Sigmoid colon (tissue), 7 donors: ENCODE data around the gene ZNF688. TPM values are rescaled to one million over a fixed set of nuclear protein-coding genes. Genes with fewer than 3 reads are reported as not detected.

Experiments
- DNase-seq: peaks from one replicate; pipeline ENCODE4 v3.0.0-alpha.2; 2019
- H3K27ac ChIP-seq, 4 donors: fragments of 200-600 bp; sonication (generic); one replicate each; pipeline ENCODE4 v1.5.1; 2016 to 2019; ENCODE audit warnings: mild to moderate bottlenecking in 1 of 4
- H3K27me3 ChIP-seq, 3 donors: fragments of 200-600 bp; sonication (generic); one replicate each; pipeline ENCODE4 v1.5.1; 2019; ENCODE audit warnings: mild to moderate bottlenecking in 1 of 3
- H3K36me3 ChIP-seq, 4 donors: fragments of 200-600 bp; sonication (generic); one replicate each; pipeline ENCODE4 v1.5.1; 2016 to 2019
- H3K4me1 ChIP-seq, 4 donors: fragments of 200-600 bp; sonication (generic); one replicate each; pipeline ENCODE4 v1.5.1; 2017 to 2019
- H3K4me3 ChIP-seq, 4 donors: fragments of 200-600 bp; sonication (generic); one replicate each; pipeline ENCODE4 v1.5.1; 2017 to 2019; ENCODE audit warnings: mild to moderate bottlenecking in 2 of 4, moderate library complexity in 1 of 4
- H3K9me3 ChIP-seq, 4 donors: fragments of 200-600 bp in 3 of 4; sonication (generic) in 3 of 4; one replicate each; pipeline versions ENCODE4 v1.5.1 to v1.6.1; 2013 to 2019
- CTCF ChIP-seq, 4 experiments: fragments of 450-650 bp in 3 of 4; fragments of 200-600 bp in 1 of 4; IDR thresholded peaks; one replicate each; pipeline ENCODE4 v1.5.1; 2016 to 2019; ENCODE audit warnings: antibody characterized with exemption in 4 of 4, mild to moderate bottlenecking in 3 of 4, moderate library complexity in 2 of 4
- EP300 ChIP-seq, 4 donors: sonication (generic); formaldehyde crosslinking; IDR thresholded peaks; one replicate each; pipeline ENCODE4 v1.6.1; 2017; ENCODE audit warnings: antibody characterized with exemption in 4 of 4
- POLR2A ChIP-seq, 2 donors: fragments of 450-650 bp; IDR thresholded peaks; one replicate each; pipeline ENCODE4 v1.6.1; 2016; ENCODE audit warnings: antibody characterized with exemption in 2 of 2, mild to moderate bottlenecking in 2 of 2, moderate library complexity in 2 of 2
- POLR2AphosphoS5 ChIP-seq, 4 donors: sonication (generic); formaldehyde crosslinking; IDR thresholded peaks; one replicate each; pipeline ENCODE4 v1.6.1; 2017; ENCODE audit warnings: antibody characterized with exemption in 4 of 4
- WGBS, 2 donors: extraction: QIAGEN DNeasy Blood & Tissue Kit; methylation state at CpG; one replicate each; pipeline ENCODE4 v1.1.7; 2013; 5-methylcytosine and 5-hydroxymethylcytosine counted together
- intact Hi-C: fragments of 100-400 bp; cut with DNase I; formaldehyde crosslinking; loops from one replicate; pipeline ENCODE4 v1.15.1; 2023
- polyA plus RNA-seq, 3 donors: library from polyadenylated mRNA; stranded (reverse); fragments of 200-250 nt; gene quantifications; one replicate each; pipeline ENCODE4 v1.2.3, GENCODE V29; 2013
- total RNA-seq, 4 donors: library from RNA; depleted of rRNA; stranded (reverse); fragments of >200 nt; gene quantifications; one replicate each; pipeline ENCODE4 v1.1.0, GENCODE V29; 2016
- donor health status: healthy with polysubstance abuse.
- donor health status: Bipolar disorder and iron deficiency.
- donor health status: healthy.

The ZNF688 gene
- total and polyA plus RNA-seq, 7 donors: 16.7 to 32.8 (median 22.8) TPM

GRCh38 chr16:30569281-30569680, 2.2 kb downstream of the ZNF688 start:
- TF ChIP-seq EP300 (IDR thresholded peaks at IDR 0.05) (no peak), POLR2AphosphoS5 (IDR thresholded peaks at IDR 0.05) (no peak), POLR2A (IDR thresholded peaks at IDR 0.05) (no peak), CTCF (IDR thresholded peaks at IDR 0.05) (no peak)
- peak overlapping the region in 1 of 4 donors; percentile 97 for H3K27ac ChIP-seq
- 92 to 95% methylated on average over 3 of the region's 3 CpGs for WGBS, 2 donors
- peaks cover 0 to 24% (median 21%) of the 10 kb centered on the region in 4 donors for H3K4me1 ChIP-seq
- intact Hi-C loops: no loop called here
- H3K9me3 ChIP-seq: no peaks in the 10 kb centered on the region
- no peaks in the 10 kb centered on the region for H3K27me3 ChIP-seq
- peaks cover 0 to 6% (median 0%) of the 10 kb centered on the region in 4 donors for H3K36me3 ChIP-seq
- no peak overlapping the region for H3K4me3 ChIP-seq
- DNase-seq: no peak

- no peaks in the 10 kb centered on the region for H3K9me3 ChIP-seq
- H3K36me3 ChIP-seq: peaks cover 0 to 6% (median 0%) of the 10 kb centered on the region in 4 donors
- H3K27ac ChIP-seq: peak overlapping the region in 3 of 4 donors; percentile 2 to 97 (median 11)
- TF ChIP-seq POLR2AphosphoS5 (IDR thresholded peaks at IDR 0.05): no peak
- no peak for TF ChIP-seq CTCF (IDR thresholded peaks at IDR 0.05)
- TF ChIP-seq POLR2A (IDR thresholded peaks at IDR 0.05): no peak
- TF ChIP-seq EP300 (IDR thresholded peaks at IDR 0.05): no peak
- no peak for DNase-seq
- intact Hi-C loops: no loop called here
- no peak overlapping the region for H3K4me3 ChIP-seq
- H3K27me3 ChIP-seq: no peaks in the 10 kb centered on the region
- WGBS, 2 donors: 22 to 34% methylated on average over 6 of the region's 6 CpGs
- H3K4me1 ChIP-seq: peaks cover 0 to 24% (median 21%) of the 10 kb centered on the region in 4 donors
Measured at GRCh38 chr16:30567991-30568638, 3.4 kb downstream of the ZNF688 start.

- Histone ChIP-seq H3K36me3 (peaks cover 0 to 6% (median 0%) of the 10 kb centered on the region in 4 donors), H3K27ac (peak overlapping the region in 2 of 4 donors; percentile 2 to 11), H3K4me3 (no peak overlapping the region), H3K4me1 (peaks cover 0 to 19% (median 17%) of the 10 kb centered on the region in 4 donors), H3K27me3 (no peaks in the 10 kb centered on the region), H3K9me3 (no peaks in the 10 kb centered on the region)
- TF ChIP-seq POLR2AphosphoS5 (IDR thresholded peaks at IDR 0.05): no peak
- no peak for TF ChIP-seq POLR2A (IDR thresholded peaks at IDR 0.05)
- no peak for TF ChIP-seq CTCF (IDR thresholded peaks at IDR 0.05)
- no peak for TF ChIP-seq EP300 (IDR thresholded peaks at IDR 0.05)
- 78 to 83% methylated on average over 14 of the region's 14 CpGs for WGBS, 2 donors
- DNase-seq: no peak
- intact Hi-C loops: no loop called here
Measured at GRCh38 chr16:30567160-30567990, 4.1 kb downstream of the ZNF688 start.

GRCh38 chr16:30566531-30566930, 5.0 kb downstream of the ZNF688 start:
- H3K9me3 ChIP-seq: no peaks in the 10 kb centered on the region
- no peaks in the 10 kb centered on the region for H3K27me3 ChIP-seq
- TF ChIP-seq EP300 (IDR thresholded peaks at IDR 0.05) (no peak), POLR2A (IDR thresholded peaks at IDR 0.05) (no peak), POLR2AphosphoS5 (IDR thresholded peaks at IDR 0.05) (no peak), CTCF (IDR thresholded peaks at IDR 0.05) (no peak)
- intact Hi-C loops: no loop called here
- peaks cover 0 to 6% (median 0%) of the 10 kb centered on the region in 4 donors for H3K36me3 ChIP-seq
- H3K4me1 ChIP-seq: peaks cover 0 to 16% (median 13%) of the 10 kb centered on the region in 4 donors
- no peak overlapping the region for H3K4me3 ChIP-seq
- DNase-seq: no peak
- WGBS, 2 donors: 94 to 95% methylated on average over 4 of the region's 4 CpGs
- no peak overlapping the region for H3K27ac ChIP-seq
